Liver (tissue), 3 donors: ENCODE measurements around the gene ITPKB.

Experiments used
- ATF3 ChIP-seq: IDR thresholded peaks from 2 replicates; pipeline ENCODE4 v1.6.1; 2016; ENCODE audit warnings: antibody characterized with exemption
- CTCF ChIP-seq: fragments of 150-350 bp; IDR thresholded peaks from 2 replicates; pipeline ENCODE4 v1.5.1; 2017; ENCODE audit warnings: improper control_type of control experiment, low read depth, low read length; ENCODE audit not compliant: missing input control
- GABPA ChIP-seq, 2 donors: IDR thresholded peaks in 1 of 2; conservative IDR thresholded peaks in 1 of 2; 2 replicates each; pipeline ENCODE4 v1.6.1; 2016; ENCODE audit warnings: antibody characterized with exemption in 2 of 2, mild to moderate bottlenecking in 1 of 2, moderate library complexity in 1 of 2
- HNF4A ChIP-seq, 2 donors: conservative IDR thresholded peaks; 2 replicates each; pipeline ENCODE4 v1.6.1; 2016; ENCODE audit warnings: antibody characterized with exemption in 2 of 2, mild to moderate bottlenecking in 2 of 2
- JUND ChIP-seq, 2 donors: IDR thresholded peaks; 2 replicates each; pipeline ENCODE4 v1.6.1; 2016; ENCODE audit warnings: antibody characterized with exemption in 2 of 2
- MAX ChIP-seq: IDR thresholded peaks from 2 replicates; pipeline ENCODE4 v1.6.1; 2016; ENCODE audit warnings: antibody characterized with exemption
- RAD21 ChIP-seq, 2 donors: IDR thresholded peaks; 2 replicates each; pipeline ENCODE4 v1.6.1; 2016; ENCODE audit warnings: antibody characterized with exemption in 2 of 2, mild to moderate bottlenecking in 2 of 2
- REST ChIP-seq: IDR thresholded peaks from 2 replicates; pipeline ENCODE4 v1.6.1; 2016; ENCODE audit warnings: antibody characterized with exemption, mild to moderate bottlenecking
- SP1 ChIP-seq: IDR thresholded peaks from 2 replicates; pipeline ENCODE4 v1.6.1; 2018; ENCODE audit warnings: antibody characterized with exemption, mild to moderate bottlenecking
- YY1 ChIP-seq: IDR thresholded peaks from 2 replicates; pipeline ENCODE4 v1.6.1; 2016; ENCODE audit warnings: antibody characterized with exemption, mild to moderate bottlenecking
- donor health status: healthy.
- donor health status: healthy.

GRCh38 chr1:226645279-226645976 is 93.7 kb downstream of the ITPKB start:
- TF ChIP-seq JUND (IDR thresholded peaks at IDR 0.05) (no peak), CTCF (no peak), YY1 (no peak), HNF4A (conservative IDR thresholded peaks at IDR 0.05) (no peak), MAX (no peak), SP1 (no peak), REST (no peak), RAD21 (IDR thresholded peaks at IDR 0.05) (no peak), ATF3 (no peak), GABPA (IDR thresholded peaks at IDR 0.05 in 1 of 2, conservative IDR thresholded peaks at IDR 0.05 in 1 of 2) (no peak)
